ENCODE measurements around the gene ANKRD2. TPM values are rescaled to one million over a fixed set of nuclear protein-coding genes. Genes with fewer than 3 reads are reported as not detected.

ANKRD2 gene
- total RNA-seq, 4 donors from 2014 or later: not detected

GRCh38 chr10:97618733-97619132 lies 46.2 kb downstream of the ANKRD2 start:
- TF ChIP-seq CTCF (IDR thresholded peaks at IDR 0.05; ENCODE audit: low read depth): no peak

- TF ChIP-seq CTCF (IDR thresholded peaks at IDR 0.05; ENCODE audit: low read depth): no peak
Measured at GRCh38 chr10:97623277-97623676, 50.7 kb downstream of the ANKRD2 start.

- no peak for TF ChIP-seq CTCF (IDR thresholded peaks at IDR 0.05; ENCODE audit: low read depth)
Measured at GRCh38 chr10:97627731-97628130, 55.2 kb downstream of the ANKRD2 start.

- no peak for TF ChIP-seq CTCF (IDR thresholded peaks at IDR 0.05; ENCODE audit: low read depth)
Measured at GRCh38 chr10:97628228-97628627, 55.6 kb downstream of the ANKRD2 start.

GRCh38 chr10:97629289-97629688 lies 56.7 kb downstream of the ANKRD2 start:
- no peak for TF ChIP-seq CTCF (IDR thresholded peaks at IDR 0.05; ENCODE audit: low read depth)

- TF ChIP-seq CTCF (IDR thresholded peaks at IDR 0.05; ENCODE audit: low read depth): no peak
Measured at GRCh38 chr10:97631098-97631497, 58.5 kb downstream of the ANKRD2 start.

GRCh38 chr10:97632949-97633884 lies 60.6 kb downstream of the ANKRD2 start, which contains the start of gene MORN4:
TSS of gene MORN4 (minus strand) at chr10:97633500. CDS start at chr10:97619653, 13,847 bp downstream.
- no peak for TF ChIP-seq CTCF (IDR thresholded peaks at IDR 0.05; ENCODE audit: low read depth)

Data from subcutaneous adipose tissue (tissue), 4 donors.